Smooth muscle cell (in vitro differentiated cells): Measurements from ENCODE around the gene ASPDH. TPM values are rescaled to one million over a fixed set of nuclear protein-coding genes. Genes with fewer than 3 reads are reported as not detected.

Experiments
- DNase-seq: peaks from one replicate; lab custom pipeline; 2025; ENCODE audit not compliant: unreplicated experiment; lab: John Stamatoyannopoulos, UW
- H2AFZ ChIP-seq: fragments of 200-600 bp; sonication (generic); 2 replicates; pipeline ENCODE4 v1.6.0; 2016; ENCODE audit warnings: antibody characterized with exemption, low read depth, mild to moderate bottlenecking
- H3F3A ChIP-seq: fragments of 200-600 bp; sonication (generic); 2 replicates; pipeline ENCODE4 v1.6.0; 2017; ENCODE audit warnings: antibody characterized with exemption, low read depth
- H3K27ac ChIP-seq: fragments of 200-600 bp; sonication (generic); 2 replicates; pipeline ENCODE4 v1.5.1; 2016; ENCODE audit warnings: low read depth, mild to moderate bottlenecking
- H3K27me3 ChIP-seq: fragments of 200-600 bp; sonication (generic); 2 replicates; pipeline ENCODE4 v1.6.1; 2016; ENCODE audit warnings: low read depth, mild to moderate bottlenecking
- H3K36me3 ChIP-seq: fragments of 200-600 bp; sonication (generic); 2 replicates; pipeline ENCODE4 v1.5.1; 2016; ENCODE audit warnings: low read depth
- H3K4me1 ChIP-seq: fragments of 200-600 bp; sonication (generic); 2 replicates; pipeline ENCODE4 v1.5.1; 2016; ENCODE audit warnings: low read depth
- H3K4me2 ChIP-seq: fragments of 200-600 bp; sonication (generic); 2 replicates; pipeline ENCODE4 v1.6.0; 2016; ENCODE audit warnings: mild to moderate bottlenecking
- H3K4me3 ChIP-seq: fragments of 200-600 bp; sonication (generic); 2 replicates; pipeline ENCODE4 v1.5.1; 2016; ENCODE audit warnings: mild to moderate bottlenecking
- H3K79me2 ChIP-seq: fragments of 200-600 bp; sonication (generic); 2 replicates; pipeline ENCODE4 v1.6.0; 2016; ENCODE audit warnings: low read depth, mild to moderate bottlenecking
- H3K9ac ChIP-seq: fragments of 200-600 bp; sonication (generic); 2 replicates; pipeline ENCODE4 v1.6.0; 2016; ENCODE audit warnings: low read depth
- H3K9me3 ChIP-seq: fragments of 200-600 bp; sonication (generic); replicated peaks from 2 replicates; pipeline ENCODE4 v1.5.1; 2016; ENCODE audit warnings: low read depth
- H4K20me1 ChIP-seq: fragments of 200-600 bp; sonication (generic); 2 replicates; pipeline ENCODE4 v1.6.0; 2016; ENCODE audit warnings: low read depth
- CTCF ChIP-seq: fragments of 200-600 bp; sonication (generic); IDR thresholded peaks from 2 replicates; pipeline ENCODE4 v1.5.1; 2017; ENCODE audit warnings: borderline replicate concordance, mild to moderate bottlenecking, antibody characterized with exemption; ENCODE audit not compliant: insufficient read depth, poor library complexity, severe bottlenecking
- WGBS: methylation state at CpG from one replicate; pipeline ENCODE4 v1.1.7; 2016; ENCODE audit warnings: low lambda C conversion rate; 5-methylcytosine and 5-hydroxymethylcytosine counted together
- polyA plus RNA-seq: library from polyadenylated mRNA; unstranded; fragments of >200 nt; fragmentation: Nextera tagmentation; extraction: Ambion mirVana; gene quantifications from 2 replicates; pipeline ENCODE4 v1.2.1, GENCODE V29; 2016
- total RNA-seq: library from RNA; depleted of rRNA; stranded (reverse); fragments of >200 nt; gene quantifications from 2 replicates; pipeline ENCODE4 v1.2.3, GENCODE V29; 2014

ASPDH gene
- total and polyA plus RNA-seq, 2 experiments from 2014 or later = not detected

GRCh38 chr19:50514346-50515167 is 844 bp upstream of the ASPDH start:
- no peaks in the 10 kb centered on the region for H3F3A ChIP-seq
- no peak overlapping the region for H3K4me2 ChIP-seq
- DNase-seq = no peak
- no peak overlapping the region for H2AFZ ChIP-seq
- H3K27me3 ChIP-seq = no peaks in the 10 kb centered on the region
- no peaks in the 10 kb centered on the region for H4K20me1 ChIP-seq
- WGBS = 88% methylated on average over 30 of the region's 38 CpGs
- H3K79me2 ChIP-seq = no peaks in the 10 kb centered on the region
- H3K9ac ChIP-seq = no peak overlapping the region
- H3K27ac ChIP-seq = no peak overlapping the region
- no peaks in the 10 kb centered on the region for H3K9me3 ChIP-seq
- H3K4me3 ChIP-seq = no peak overlapping the region
- H3K36me3 ChIP-seq = no peaks in the 10 kb centered on the region
- H3K4me1 ChIP-seq = peaks cover 4% of the 10 kb centered on the region
- TF ChIP-seq CTCF = no peak

GRCh38 chr19:50512999-50513745 is 541 bp downstream of the ASPDH start:
- H2AFZ ChIP-seq = no peak overlapping the region
- no peak overlapping the region for H3K4me3 ChIP-seq
- H3K36me3 ChIP-seq = no peaks in the 10 kb centered on the region
- no peak overlapping the region for H3K27ac ChIP-seq
- H3K27me3 ChIP-seq = no peaks in the 10 kb centered on the region
- peaks cover 4% of the 10 kb centered on the region for H3K4me1 ChIP-seq
- WGBS = 89% methylated on average over 12 of the region's 12 CpGs
- H3K79me2 ChIP-seq = no peaks in the 10 kb centered on the region
- H3F3A ChIP-seq = no peaks in the 10 kb centered on the region
- H4K20me1 ChIP-seq = no peaks in the 10 kb centered on the region
- no peak for DNase-seq
- H3K4me2 ChIP-seq = no peak overlapping the region
- no peaks in the 10 kb centered on the region for H3K9me3 ChIP-seq
- TF ChIP-seq CTCF = no peak
- no peak overlapping the region for H3K9ac ChIP-seq

- TF ChIP-seq CTCF = no peak
- Histone ChIP-seq H3K36me3 (no peaks in the 10 kb centered on the region), H3K27me3 (no peaks in the 10 kb centered on the region), H3K4me1 (peaks cover 4% of the 10 kb centered on the region), H3K4me2 (peak overlapping the region; percentile 79), H4K20me1 (no peaks in the 10 kb centered on the region), H3K4me3 (peak overlapping the region; percentile 74), H3F3A (no peaks in the 10 kb centered on the region), H3K27ac (no peak overlapping the region), H3K9me3 (no peaks in the 10 kb centered on the region), H2AFZ (no peak overlapping the region), H3K9ac (no peak overlapping the region), H3K79me2 (no peaks in the 10 kb centered on the region)
- no peak for DNase-seq
- 91% methylated on average over 36 of the region's 36 CpGs for WGBS
Observed at GRCh38 chr19:50512112-50512998, 1.4 kb downstream of the ASPDH start.
